ENCODE data around the gene DPP10. TPM values are rescaled to one million over a fixed set of nuclear protein-coding genes. Genes with fewer than 3 reads are reported as not detected.
A peak's percentile ranks its signal among the peaks of the same experiment; 100 is the strongest.
"Not testable (repeated sequence)": the region's sequence is repeated elsewhere in the genome, so short reads cannot be mapped to it uniquely, and the experiment has no call there.

DPP10 gene
- total RNA-seq, 1 experiment from 2014 or later = not detected

- no peak for DNase-seq (ENCODE audit: low read depth)
These were observed 65.3 kb downstream of the DPP10 start for GRCh38 chr2:114507744-114508143.

GRCh38 chr2:114515882-114516281 lies 73.4 kb downstream of the DPP10 start:
- no peak for DNase-seq (ENCODE audit: low read depth)

GRCh38 chr2:114517580-114517979 lies 75.1 kb downstream of the DPP10 start:
- no peak for DNase-seq (ENCODE audit: low read depth)

GRCh38 chr2:114518738-114519137 lies 76.3 kb downstream of the DPP10 start:
- DNase-seq (ENCODE audit: low read depth) = no peak

GRCh38 chr2:114522612-114523011 lies 80.2 kb downstream of the DPP10 start:
- not testable (repeated sequence) for DNase-seq (ENCODE audit: low read depth)

- DNase-seq (ENCODE audit: low read depth) = no peak
These were observed 83.5 kb downstream of the DPP10 start for GRCh38 chr2:114525955-114526354.

GRCh38 chr2:114526841-114527240 lies 84.4 kb downstream of the DPP10 start:
- no peak for DNase-seq (ENCODE audit: low read depth)

- no peak for DNase-seq (ENCODE audit: low read depth)
These were observed 85.0 kb downstream of the DPP10 start for GRCh38 chr2:114527330-114527983.

- no peak for DNase-seq (ENCODE audit: low read depth)
These were observed 92.0 kb downstream of the DPP10 start for GRCh38 chr2:114534116-114535084.

GRCh38 chr2:114537777-114538176 lies 95.3 kb downstream of the DPP10 start:
- DNase-seq (ENCODE audit: low read depth) = no peak

- no peak for DNase-seq (ENCODE audit: low read depth)
These were observed 100.3 kb downstream of the DPP10 start for GRCh38 chr2:114542695-114543094.

GRCh38 chr2:114543236-114543766 lies 100.9 kb downstream of the DPP10 start:
- peak; percentile 8 for DNase-seq (ENCODE audit: low read depth)

- DNase-seq (ENCODE audit: low read depth) = no peak
These were observed 102.6 kb downstream of the DPP10 start for GRCh38 chr2:114545052-114545451.

GRCh38 chr2:114546531-114546930 lies 104.1 kb downstream of the DPP10 start:
- no peak for DNase-seq (ENCODE audit: low read depth)

- DNase-seq (ENCODE audit: low read depth) = no peak
These were observed 105.7 kb downstream of the DPP10 start for GRCh38 chr2:114548151-114548550.

GRCh38 chr2:114550364-114550763 lies 107.9 kb downstream of the DPP10 start:
- no peak for DNase-seq (ENCODE audit: low read depth)

GRCh38 chr2:114550895-114551793 lies 108.7 kb downstream of the DPP10 start:
- peak; percentile 42 for DNase-seq (ENCODE audit: low read depth)

- DNase-seq (ENCODE audit: low read depth) = no peak
These were observed 110.6 kb downstream of the DPP10 start for GRCh38 chr2:114553027-114553426.

- no peak for DNase-seq (ENCODE audit: low read depth)
These were observed 126.7 kb downstream of the DPP10 start for GRCh38 chr2:114569166-114569565.

GRCh38 chr2:114577657-114578056 lies 135.2 kb downstream of the DPP10 start:
- DNase-seq (ENCODE audit: low read depth) = no peak

GRCh38 chr2:114579542-114579941 lies 137.1 kb downstream of the DPP10 start:
- DNase-seq (ENCODE audit: low read depth) = no peak

- DNase-seq (ENCODE audit: low read depth) = no peak
These were observed 138.2 kb downstream of the DPP10 start for GRCh38 chr2:114580691-114581090.
